SU-DHL-6 (cell line): ENCODE results near the gene TCF4.

ENCODE experiments used
- H2AFZ ChIP-seq: fragments of 200-600 bp; sonication (generic); 2 replicates; pipeline ENCODE4 v1.6.1; 2014; ENCODE audit warnings: low read depth, mild to moderate bottlenecking, moderate library complexity, mixed read lengths, antibody characterized with exemption, low read length; ENCODE audit not compliant: severe bottlenecking
- H3F3A ChIP-seq: fragments of 200-600 bp; shearing (Covaris generic); 2 replicates; pipeline ENCODE4 v1.6.0; 2016; ENCODE audit warnings: antibody characterized with exemption, mild to moderate bottlenecking; ENCODE audit not compliant: insufficient read depth
- H3K27ac ChIP-seq: fragments of 200-600 bp; sonication (generic); 2 replicates; pipeline ENCODE4 v1.5.1; 2016; ENCODE audit warnings: low read depth, mild to moderate bottlenecking, low read length, moderate library complexity, mixed read lengths
- H3K27me3 ChIP-seq: fragments of 200-600 bp; sonication (generic), shearing (Covaris generic); 2 replicates; pipeline ENCODE4 v1.6.0; 2014; ENCODE audit warnings: mild to moderate bottlenecking, low read length
- H3K36me3 ChIP-seq: fragments of 200-600 bp; sonication (generic); 2 replicates; pipeline ENCODE4 v1.6.1; 2014; ENCODE audit warnings: mild to moderate bottlenecking, low read length, mixed read lengths
- H3K4me2 ChIP-seq: fragments of 300-600, 200-600 bp; shearing (Covaris generic), sonication (generic); 2 replicates; pipeline ENCODE4 v1.6.0; 2014; ENCODE audit warnings: low read length, low read depth, mild to moderate bottlenecking; ENCODE audit not compliant: poor library complexity, severe bottlenecking
- H3K4me3 ChIP-seq: fragments of 200-600 bp; sonication (generic); 2 replicates; pipeline ENCODE4 v1.5.1; 2014; ENCODE audit warnings: antibody characterized with exemption, low read length, mild to moderate bottlenecking, mixed read lengths; ENCODE audit not compliant: insufficient read depth, poor library complexity, severe bottlenecking
- H3K79me2 ChIP-seq: fragments of 200-600 bp; sonication (generic); 2 replicates; pipeline ENCODE4 v1.6.1; 2014; ENCODE audit warnings: mild to moderate bottlenecking, low read length, moderate library complexity; ENCODE audit not compliant: insufficient read depth
- H3K9ac ChIP-seq: fragments of 200-600 bp; sonication (generic); 2 replicates; pipeline ENCODE4 v1.7.0; 2014; ENCODE audit warnings: mild to moderate bottlenecking, low read length
- H3K9me2 ChIP-seq: fragments of 200-600 bp; sonication (generic); replicated peaks from 2 replicates; pipeline ENCODE4 v1.6.1; 2014; ENCODE audit warnings: low read length; ENCODE audit not compliant: insufficient read depth
- H3K9me3 ChIP-seq: fragments of 200-600 bp; sonication (generic); 2 replicates; pipeline ENCODE4 v1.6.1; 2014; ENCODE audit warnings: low read length, mixed read lengths; ENCODE audit not compliant: insufficient read depth
- H4K20me1 ChIP-seq: fragments of 200-600 bp; sonication (generic); 2 replicates; pipeline ENCODE4 v1.6.1; 2014; ENCODE audit warnings: low read depth, mild to moderate bottlenecking, antibody characterized with exemption, low read length, moderate library complexity, mixed read lengths
- EZH2phosphoT487 ChIP-seq: fragments of 200-600 bp; sonication (generic), shearing (Covaris generic); conservative IDR thresholded peaks from 2 replicates; pipeline ENCODE4 v1.6.1; 2018; ENCODE audit warnings: mild to moderate bottlenecking, antibody characterized with exemption, low read length, moderate library complexity, mixed read lengths
- TF ChIP-seq, protein P1 (sequence below): fragments of 200-600 bp; sonication (generic); IDR thresholded peaks from one replicate; pipeline ENCODE4 v1.5.1; 2017; ENCODE audit warnings: antibody characterized with exemption, mild to moderate bottlenecking, low read length, moderate library complexity; ENCODE audit not compliant: insufficient read depth, poor library complexity, severe bottlenecking

TCF4 gene

DNA sequence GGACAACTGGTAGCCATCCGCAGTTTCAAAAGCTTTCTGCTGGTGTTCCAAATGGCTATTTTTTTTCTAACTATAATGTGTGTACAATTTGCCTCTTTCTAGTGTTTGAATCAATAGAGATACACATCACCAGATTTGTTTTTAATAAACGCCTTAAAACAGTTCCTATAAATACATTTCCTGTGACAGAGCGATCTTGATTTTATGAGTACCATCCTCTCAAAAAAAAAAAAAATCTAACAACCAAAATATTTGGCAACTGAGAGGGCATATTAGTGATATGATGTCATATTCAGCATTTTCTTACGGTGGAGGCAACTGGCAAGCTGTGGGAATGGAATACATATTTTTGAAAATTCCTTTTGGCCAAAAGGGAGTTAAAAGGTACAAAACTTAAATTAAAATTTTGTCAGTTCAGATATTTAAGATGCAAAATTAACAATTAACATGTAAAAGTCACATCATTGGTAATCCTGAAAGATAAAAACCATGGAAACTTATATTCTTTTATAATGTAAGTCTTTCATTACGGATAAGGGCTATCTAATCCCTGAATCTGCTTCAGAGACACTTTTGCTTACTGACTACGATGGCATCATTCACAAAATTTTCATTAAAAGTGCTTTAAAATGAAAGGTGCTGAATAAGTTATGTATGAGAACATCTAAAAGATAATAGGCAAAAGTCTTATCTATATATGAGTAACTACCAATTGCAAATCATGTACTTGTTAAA lies 268.4 kb downstream of the TCF4 start:
- H2AFZ ChIP-seq = no peak overlapping the region
- H3K9ac ChIP-seq = no peak overlapping the region
- H3K4me3 ChIP-seq = no peak overlapping the region
- TF ChIP-seq, protein P1, sequence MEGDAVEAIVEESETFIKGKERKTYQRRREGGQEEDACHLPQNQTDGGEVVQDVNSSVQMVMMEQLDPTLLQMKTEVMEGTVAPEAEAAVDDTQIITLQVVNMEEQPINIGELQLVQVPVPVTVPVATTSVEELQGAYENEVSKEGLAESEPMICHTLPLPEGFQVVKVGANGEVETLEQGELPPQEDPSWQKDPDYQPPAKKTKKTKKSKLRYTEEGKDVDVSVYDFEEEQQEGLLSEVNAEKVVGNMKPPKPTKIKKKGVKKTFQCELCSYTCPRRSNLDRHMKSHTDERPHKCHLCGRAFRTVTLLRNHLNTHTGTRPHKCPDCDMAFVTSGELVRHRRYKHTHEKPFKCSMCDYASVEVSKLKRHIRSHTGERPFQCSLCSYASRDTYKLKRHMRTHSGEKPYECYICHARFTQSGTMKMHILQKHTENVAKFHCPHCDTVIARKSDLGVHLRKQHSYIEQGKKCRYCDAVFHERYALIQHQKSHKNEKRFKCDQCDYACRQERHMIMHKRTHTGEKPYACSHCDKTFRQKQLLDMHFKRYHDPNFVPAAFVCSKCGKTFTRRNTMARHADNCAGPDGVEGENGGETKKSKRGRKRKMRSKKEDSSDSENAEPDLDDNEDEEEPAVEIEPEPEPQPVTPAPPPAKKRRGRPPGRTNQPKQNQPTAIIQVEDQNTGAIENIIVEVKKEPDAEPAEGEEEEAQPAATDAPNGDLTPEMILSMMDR = no peak
- no peak for TF ChIP-seq EZH2phosphoT487
- no peaks in the 10 kb centered on the region for H3F3A ChIP-seq
- H3K79me2 ChIP-seq = no peaks in the 10 kb centered on the region
- H3K27ac ChIP-seq = no peak overlapping the region
- no peaks in the 10 kb centered on the region for H3K27me3 ChIP-seq
- H3K36me3 ChIP-seq = no peaks in the 10 kb centered on the region
- no peak overlapping the region for H3K4me2 ChIP-seq
- no peaks in the 10 kb centered on the region for H4K20me1 ChIP-seq
- H3K9me2 ChIP-seq = no peaks in the 10 kb centered on the region
- H3K9me3 ChIP-seq = no peaks in the 10 kb centered on the region

DNA sequence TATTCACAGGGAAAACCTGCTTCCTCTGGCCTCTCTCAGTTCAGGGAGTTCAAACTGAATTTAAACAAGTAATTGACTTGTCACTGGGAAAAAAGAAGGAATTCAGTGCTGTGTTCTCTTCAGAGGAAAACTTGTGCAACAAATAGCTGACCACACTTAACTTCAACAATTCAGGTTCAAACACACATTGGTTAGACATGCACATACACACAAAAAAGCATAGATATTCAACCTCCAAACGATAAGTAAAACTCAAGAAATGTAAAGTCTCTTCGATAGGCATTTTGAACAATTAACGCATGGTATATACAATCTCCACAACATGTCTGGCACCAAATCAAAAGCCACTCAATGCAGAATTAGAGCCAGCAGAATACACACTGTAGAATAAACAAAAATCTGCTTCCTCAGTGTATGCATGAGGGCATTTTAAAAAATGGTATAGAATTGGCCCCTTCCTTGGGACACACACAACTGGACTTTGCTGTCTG lies 269.0 kb downstream of the TCF4 start:
- no peaks in the 10 kb centered on the region for H3K36me3 ChIP-seq
- H3K9me3 ChIP-seq = no peaks in the 10 kb centered on the region
- H2AFZ ChIP-seq = no peak overlapping the region
- no peak for TF ChIP-seq EZH2phosphoT487
- TF ChIP-seq, protein P1 = no peak
- no peaks in the 10 kb centered on the region for H3K27me3 ChIP-seq
- H3K27ac ChIP-seq = no peak overlapping the region
- H3K4me2 ChIP-seq = no peak overlapping the region
- no peaks in the 10 kb centered on the region for H4K20me1 ChIP-seq
- no peak overlapping the region for H3K4me3 ChIP-seq
- H3K9ac ChIP-seq = no peak overlapping the region
- H3K79me2 ChIP-seq = no peaks in the 10 kb centered on the region
- H3K9me2 ChIP-seq = no peaks in the 10 kb centered on the region
- no peaks in the 10 kb centered on the region for H3F3A ChIP-seq

DNA sequence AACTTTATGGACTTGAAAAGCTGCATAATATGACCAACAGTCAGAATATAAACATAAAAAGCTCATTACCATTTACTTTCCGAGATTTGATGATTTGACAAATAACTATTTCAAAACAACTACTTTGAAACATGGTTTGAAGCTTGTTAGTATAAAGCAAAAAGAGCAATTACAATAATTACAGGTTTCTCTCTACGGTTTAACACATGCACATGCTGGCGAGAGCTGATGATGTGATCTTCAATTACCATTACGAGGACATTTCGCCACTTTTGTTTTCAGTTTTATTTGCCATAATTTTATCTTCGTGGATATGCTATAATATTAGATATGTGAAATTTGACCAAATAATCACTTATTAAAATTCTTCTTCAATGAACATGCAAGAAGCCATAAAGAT lies 270.1 kb downstream of the TCF4 start:
- Histone ChIP-seq H3K4me3 (no peak overlapping the region), H4K20me1 (no peaks in the 10 kb centered on the region), H3K79me2 (no peaks in the 10 kb centered on the region), H3K4me2 (no peak overlapping the region), H3K36me3 (no peaks in the 10 kb centered on the region), H3K27me3 (no peaks in the 10 kb centered on the region), H3K9me3 (no peaks in the 10 kb centered on the region), H3K27ac (no peak overlapping the region), H3K9ac (no peak overlapping the region), H3K9me2 (no peaks in the 10 kb centered on the region), H3F3A (no peaks in the 10 kb centered on the region), H2AFZ (peak overlapping the region; percentile 1)
- TF ChIP-seq, protein P1 = no peak
- TF ChIP-seq EZH2phosphoT487 = no peak
